ENCODE results near the gene CNIH3. TPM values are rescaled to one million over a fixed set of nuclear protein-coding genes. Genes with fewer than 3 reads are reported as not detected.

Gene CNIH3
- total and polyA plus RNA-seq, 2 donors (not counting 3 experiments of a cell fraction or from before 2014, with no cell fraction given), result 1.3 to 2.5 TPM

DNA sequence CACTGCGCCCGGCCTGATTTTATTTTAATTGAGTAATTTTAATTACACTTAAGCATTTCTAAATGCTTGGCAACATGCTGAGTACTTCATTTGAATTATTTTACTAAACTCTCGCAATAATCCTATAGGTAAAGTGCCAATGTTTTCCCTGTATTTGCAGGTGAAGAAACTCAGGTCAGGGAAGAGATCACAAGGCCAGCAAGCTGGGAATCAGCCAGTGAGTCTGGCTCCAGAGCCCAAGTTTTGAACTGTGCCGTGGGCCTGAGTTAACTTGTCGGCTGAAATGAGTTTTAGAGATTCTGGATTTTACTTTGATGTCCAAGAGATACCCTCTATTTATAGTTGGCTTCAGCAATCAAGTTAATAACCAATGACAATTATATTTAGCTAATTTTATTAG is 141.4 kb downstream of the CNIH3 start:
- Histone ChIP-seq H3K9me1 (replicated peaks; ENCODE audit: control insufficient read depth, extremely low read depth, insufficient read depth, low read length) (no peaks in the 10 kb centered on the region), H3K27ac (ENCODE audit: insufficient read depth, low read depth, low read length) (no peak overlapping the region), H3K36me3 (ENCODE audit: control insufficient read depth in 2 of 2, extremely low read depth in 1 of 2, insufficient read depth in 2 of 2, low read length in 2 of 2) (no peaks in the 10 kb centered on the region), H4K20me1 (replicated peaks; ENCODE audit: control insufficient read depth, extremely low read depth, insufficient read depth, low read length) (no peaks in the 10 kb centered on the region), H2AFZ (ENCODE audit: low read depth, low read length) (no peak overlapping the region), H3K79me2 (ENCODE audit: control insufficient read depth, insufficient read depth, low read length) (no peaks in the 10 kb centered on the region), H3K9ac (replicated peaks; ENCODE audit: extremely low read depth, insufficient read depth, low read length) (no peak overlapping the region), H3K9me3 (replicated peaks; ENCODE audit: control insufficient read depth, insufficient read depth, low read length) (no peaks in the 10 kb centered on the region), H3K4me1 (ENCODE audit: control insufficient read depth, extremely low read depth, insufficient read depth, low read length) (no peaks in the 10 kb centered on the region), H3K4me3 (replicated peaks in 1 of 3; ENCODE audit: insufficient read depth in 1 of 3, low read depth in 1 of 3, low read length in 3 of 3) (no peak overlapping the region), H3K27me3 (ENCODE audit: control insufficient read depth in 2 of 2, insufficient read depth in 2 of 2, low read length in 2 of 2) (no peaks in the 10 kb centered on the region), H3K4me2 (ENCODE audit: insufficient read depth, low read length) (no peak overlapping the region)
- DNase-seq (ENCODE audit: low read depth, low spot score), result no peak
- ChIA-PET POLR2A (no interaction called here), CTCF (interaction anchor here (1.2 kb wide), 1 partner anchor 9 kb away, joined by 3 read pairs; no protein-coding TSS in a partner anchor)
- dilution Hi-C loops (cut with MboI; ENCODE audit: extremely low pct_ligation_motif_present, low sequenced_read_pairs), result no loop called here
- no peak for FAIRE-seq
- no TSS peak for BruUV-seq (replicated peaks)
- intact Hi-C loops (cut with micrococcal nuclease), result no loop called here
- TF ChIP-seq, protein P1, sequence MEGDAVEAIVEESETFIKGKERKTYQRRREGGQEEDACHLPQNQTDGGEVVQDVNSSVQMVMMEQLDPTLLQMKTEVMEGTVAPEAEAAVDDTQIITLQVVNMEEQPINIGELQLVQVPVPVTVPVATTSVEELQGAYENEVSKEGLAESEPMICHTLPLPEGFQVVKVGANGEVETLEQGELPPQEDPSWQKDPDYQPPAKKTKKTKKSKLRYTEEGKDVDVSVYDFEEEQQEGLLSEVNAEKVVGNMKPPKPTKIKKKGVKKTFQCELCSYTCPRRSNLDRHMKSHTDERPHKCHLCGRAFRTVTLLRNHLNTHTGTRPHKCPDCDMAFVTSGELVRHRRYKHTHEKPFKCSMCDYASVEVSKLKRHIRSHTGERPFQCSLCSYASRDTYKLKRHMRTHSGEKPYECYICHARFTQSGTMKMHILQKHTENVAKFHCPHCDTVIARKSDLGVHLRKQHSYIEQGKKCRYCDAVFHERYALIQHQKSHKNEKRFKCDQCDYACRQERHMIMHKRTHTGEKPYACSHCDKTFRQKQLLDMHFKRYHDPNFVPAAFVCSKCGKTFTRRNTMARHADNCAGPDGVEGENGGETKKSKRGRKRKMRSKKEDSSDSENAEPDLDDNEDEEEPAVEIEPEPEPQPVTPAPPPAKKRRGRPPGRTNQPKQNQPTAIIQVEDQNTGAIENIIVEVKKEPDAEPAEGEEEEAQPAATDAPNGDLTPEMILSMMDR (IDR thresholded peaks at IDR 0.05; ENCODE audit: extremely low read depth in 1 of 2, insufficient read depth in 1 of 2, low read depth in 1 of 2, low read length in 2 of 2), result no peak
- TF ChIP-seq FOS (IDR thresholded peaks at IDR 0.05; ENCODE audit: borderline replicate concordance, insufficient read depth, low read length) (no peak), POLR2A (IDR thresholded peaks at IDR 0.05; ENCODE audit: low read depth, low read length) (no peak), MYC (IDR thresholded peaks at IDR 0.05; ENCODE audit: low read depth, low read length) (no peak), POLR2AphosphoS5 (IDR thresholded peaks at IDR 0.05; ENCODE audit: insufficient read depth, low read depth, low read length) (no peak), EZH2 (IDR thresholded peaks at IDR 0.05; ENCODE audit: borderline replicate concordance, low read depth, low read length, severe bottlenecking) (no peak), GATA2 (IDR thresholded peaks at IDR 0.05; ENCODE audit: insufficient read depth, insufficient read length, low read depth, low read length) (no peak), JUN (IDR thresholded peaks at IDR 0.05; ENCODE audit: borderline replicate concordance, insufficient read depth, insufficient read length, low read depth) (no peak)
- TF ChIP-seq, protein P2, sequence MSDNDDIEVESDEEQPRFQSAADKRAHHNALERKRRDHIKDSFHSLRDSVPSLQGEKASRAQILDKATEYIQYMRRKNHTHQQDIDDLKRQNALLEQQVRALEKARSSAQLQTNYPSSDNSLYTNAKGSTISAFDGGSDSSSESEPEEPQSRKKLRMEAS (IDR thresholded peaks at IDR 0.05; ENCODE audit: insufficient read depth, insufficient read length), result no peak

Data from endothelial cell of umbilical vein (primary cell).